HG03378 (cell line): ENCODE data around the gene MEIS3.

ENCODE experiments used
- ATAC-seq: cut with Tn5 transposase; IDR thresholded peaks from one replicate; pipeline ENCODE4 v1.9.1; 2021; ENCODE audit warnings: mild to moderate bottlenecking, moderate library complexity; ENCODE audit not compliant: unreplicated experiment

The MEIS3 gene

GRCh38 chr19:47435883-47436417 is 16.6 kb upstream of the MEIS3 start:
- no peak for ATAC-seq

- no peak for ATAC-seq
These were observed 15.9 kb upstream of the MEIS3 start for GRCh38 chr19:47435196-47435595.

GRCh38 chr19:47434088-47434487 is 14.8 kb upstream of the MEIS3 start:
- ATAC-seq = no peak

GRCh38 chr19:47433121-47433520 is 13.8 kb upstream of the MEIS3 start:
- no peak for ATAC-seq

- ATAC-seq = no peak
These were observed 13.2 kb upstream of the MEIS3 start for GRCh38 chr19:47432499-47432898.

- no peak for ATAC-seq
These were observed 12.8 kb upstream of the MEIS3 start for GRCh38 chr19:47432091-47432490.

GRCh38 chr19:47430041-47430802 is 10.9 kb upstream of the MEIS3 start:
- ATAC-seq = no peak

GRCh38 chr19:47429140-47429793 is 9.9 kb upstream of the MEIS3 start:
- ATAC-seq = no peak

- ATAC-seq = no peak
These were observed 9.0 kb upstream of the MEIS3 start for GRCh38 chr19:47428177-47428894.

- ATAC-seq = no peak
These were observed 8.2 kb upstream of the MEIS3 start for GRCh38 chr19:47427241-47428176.

GRCh38 chr19:47423203-47423882 is 4.0 kb upstream of the MEIS3 start:
- ATAC-seq = no peak

- ATAC-seq = no peak
These were observed 3.3 kb upstream of the MEIS3 start for GRCh38 chr19:47422417-47423163.

GRCh38 chr19:47421844-47422395 is 2.6 kb upstream of the MEIS3 start:
- ATAC-seq = no peak

GRCh38 chr19:47421244-47421786 is 2.0 kb upstream of the MEIS3 start:
- ATAC-seq = no peak

- ATAC-seq = no peak
These were observed 462 bp upstream of the MEIS3 start for GRCh38 chr19:47419789-47420188.

GRCh38 chr19:47418692-47419029 is 666 bp downstream of the MEIS3 start:
- no peak for ATAC-seq

GRCh38 chr19:47417746-47418691 is 1.3 kb downstream of the MEIS3 start:
- no peak for ATAC-seq
